GM12873 (cell line): ENCODE measurements around the gene AIFM1.

Experiments used
- CTCF ChIP-seq: IDR thresholded peaks from 2 replicates; pipeline ENCODE4 v1.5.1; 2012; ENCODE audit warnings: low read depth, mild to moderate bottlenecking, moderate library complexity, low read length, control low read depth; ENCODE audit not compliant: insufficient read depth; ENCODE audit errors: missing control alignments

AIFM1 gene

GRCh38 chrX:130165703-130166502, at the start of gene AIFM1:
TSS of gene AIFM1 (minus strand) at chrX:130165841. CDS start at chrX:130165656, 185 bp downstream.
- no peak for TF ChIP-seq CTCF

GRCh38 chrX:130213376-130213775, 47.7 kb upstream of the AIFM1 start:
- TF ChIP-seq CTCF = no peak

- TF ChIP-seq CTCF = no peak
Observed at GRCh38 chrX:130212371-130212770, 46.7 kb upstream of the AIFM1 start.

GRCh38 chrX:130211415-130212186, 46.0 kb upstream of the AIFM1 start:
- no peak for TF ChIP-seq CTCF

GRCh38 chrX:130204647-130205046, 39.0 kb upstream of the AIFM1 start:
- no peak for TF ChIP-seq CTCF

GRCh38 chrX:130197464-130197863, 31.8 kb upstream of the AIFM1 start:
- no peak for TF ChIP-seq CTCF

- no peak for TF ChIP-seq CTCF
Observed at GRCh38 chrX:130196466-130196865, 30.8 kb upstream of the AIFM1 start.
